Liver (tissue), 9 donors: Measurements from ENCODE around the gene DDIT4. TPM values are rescaled to one million over a fixed set of nuclear protein-coding genes. Genes with fewer than 3 reads are reported as not detected.

Experiments
- DNase-seq: peaks from one replicate; pipeline ENCODE4 v3.0.0-alpha.2; 2017; ENCODE audit warnings: low spot score
- H3K27ac ChIP-seq, 2 donors: one replicate each; pipeline ENCODE4 v1.7.0; 2013; ENCODE audit warnings: inconsistent platforms in 2 of 2, low read length in 2 of 2, control low read depth in 1 of 2, low read depth in 1 of 2, mild to moderate bottlenecking in 1 of 2
- H3K27me3 ChIP-seq, 4 donors: one replicate each; pipeline versions ENCODE4 v1.6.1 to v1.7.0; 2013; ENCODE audit warnings: low read length in 3 of 4, inconsistent platforms in 1 of 4, mild to moderate bottlenecking in 1 of 4, moderate library complexity in 1 of 4; ENCODE audit not compliant: control insufficient read depth in 4 of 4, insufficient read depth in 4 of 4
- H3K36me3 ChIP-seq, 4 donors: one replicate each; pipeline versions ENCODE4 v1.6.1 to v1.7.0; 2013; ENCODE audit warnings: low read length in 3 of 4, mild to moderate bottlenecking in 3 of 4, low read depth in 1 of 4, moderate library complexity in 1 of 4; ENCODE audit not compliant: control insufficient read depth in 4 of 4, insufficient read depth in 3 of 4
- H3K4me1 ChIP-seq, 4 donors: one replicate each; pipeline versions ENCODE4 v1.6.1 to v1.7.0; 2013; ENCODE audit warnings: low read length in 3 of 4, mild to moderate bottlenecking in 3 of 4, moderate library complexity in 1 of 4; ENCODE audit not compliant: control insufficient read depth in 4 of 4, insufficient read depth in 4 of 4
- H3K4me3 ChIP-seq, 3 donors: one replicate each; pipeline versions ENCODE4 v1.6.1 to v1.7.0; 2013; ENCODE audit warnings: low read length in 3 of 3, control low read depth in 1 of 3, low read depth in 1 of 3, mild to moderate bottlenecking in 1 of 3
- H3K9ac ChIP-seq, 2 donors: one replicate each; pipeline ENCODE4 v1.7.0; 2013; ENCODE audit warnings: low read length in 2 of 2, mild to moderate bottlenecking in 2 of 2, moderate library complexity in 2 of 2, control low read depth in 1 of 2, low read depth in 1 of 2
- H3K9me3 ChIP-seq, 4 donors: one replicate each; pipeline versions ENCODE4 v1.6.1 to v1.7.0; 2013; ENCODE audit warnings: low read length in 3 of 4; ENCODE audit not compliant: control insufficient read depth in 4 of 4
- CTCF ChIP-seq: fragments of 150-350 bp; IDR thresholded peaks from 2 replicates; pipeline ENCODE4 v1.5.1; 2017; ENCODE audit warnings: improper control_type of control experiment, low read depth, low read length; ENCODE audit not compliant: missing input control
- EGR1 ChIP-seq, 2 donors: IDR thresholded peaks; 2 replicates each; pipeline ENCODE4 v1.6.1; 2016 to 2018; ENCODE audit warnings: antibody characterized with exemption in 2 of 2, low read depth in 2 of 2
- GABPA ChIP-seq, 2 donors: IDR thresholded peaks in 1 of 2; conservative IDR thresholded peaks in 1 of 2; 2 replicates each; pipeline ENCODE4 v1.6.1; 2016; ENCODE audit warnings: antibody characterized with exemption in 2 of 2, mild to moderate bottlenecking in 1 of 2, moderate library complexity in 1 of 2
- HNF4G ChIP-seq: IDR thresholded peaks from 2 replicates; pipeline ENCODE4 v1.6.1; 2016; ENCODE audit warnings: antibody characterized with exemption
- JUND ChIP-seq, 2 donors: IDR thresholded peaks; 2 replicates each; pipeline ENCODE4 v1.6.1; 2016; ENCODE audit warnings: antibody characterized with exemption in 2 of 2
- MAX ChIP-seq: IDR thresholded peaks from 2 replicates; pipeline ENCODE4 v1.6.1; 2016; ENCODE audit warnings: antibody characterized with exemption
- NR2F2 ChIP-seq: IDR thresholded peaks from 2 replicates; pipeline ENCODE4 v1.6.1; 2016; ENCODE audit warnings: antibody characterized with exemption
- RAD21 ChIP-seq, 2 donors: IDR thresholded peaks; 2 replicates each; pipeline ENCODE4 v1.6.1; 2016; ENCODE audit warnings: antibody characterized with exemption in 2 of 2, mild to moderate bottlenecking in 2 of 2
- REST ChIP-seq: IDR thresholded peaks from 2 replicates; pipeline ENCODE4 v1.6.1; 2016; ENCODE audit warnings: antibody characterized with exemption, mild to moderate bottlenecking
- RXRA ChIP-seq, 2 donors: IDR thresholded peaks; 2 replicates each; pipeline ENCODE4 v1.6.1; 2017 to 2018; ENCODE audit warnings: antibody characterized with exemption in 2 of 2, mild to moderate bottlenecking in 1 of 2
- SP1 ChIP-seq: IDR thresholded peaks from 2 replicates; pipeline ENCODE4 v1.6.1; 2018; ENCODE audit warnings: antibody characterized with exemption, mild to moderate bottlenecking
- TAF1 ChIP-seq: conservative IDR thresholded peaks from 2 replicates; pipeline ENCODE4 v1.6.1; 2016; ENCODE audit warnings: antibody characterized with exemption, mild to moderate bottlenecking
- WGBS: extraction: QIAGEN DNeasy Blood & Tissue Kit; methylation state at CpG from one replicate; pipeline ENCODE4 v1.1.7; 2013; 5-methylcytosine and 5-hydroxymethylcytosine counted together
- polyA plus RNA-seq, 2 donors: library from polyadenylated mRNA; stranded (reverse) in 1 of 2; unstranded in 1 of 2; fragments of 200-250 nt in 1 of 2; fragments of >200 nt in 1 of 2; fragmentation: Nextera tagmentation in 1 of 2; extraction: Ambion mirVana in 1 of 2; gene quantifications; one replicate each; pipeline versions ENCODE4 v1.2.1 to v1.2.3, GENCODE V29; 2013 to 2015
- total RNA-seq, 2 donors: library from RNA; depleted of rRNA; stranded (reverse); fragments of >200 nt; gene quantifications; one replicate each; pipeline ENCODE4 v1.2.3, GENCODE V29; 2014
- TF ChIP-seq, protein P1 (sequence below): IDR thresholded peaks from 2 replicates; pipeline ENCODE4 v1.6.1; 2016; ENCODE audit warnings: antibody characterized with exemption
- donor health status: healthy.
- donor health status: healthy.
- donor health status: healthy.
- donor health status: healthy.
- donor health status: healthy.

DDIT4 gene
- total and polyA plus RNA-seq, 4 donors, result 18.4 to 69.0 (median 43.7) TPM

GRCh38 chr10:72226418-72227027 is 47.2 kb upstream of the DDIT4 start:
- Histone ChIP-seq H3K36me3 (peaks cover 3 to 13% (median 4%) of the 10 kb centered on the region in 4 donors), H3K27ac (no peak overlapping the region), H3K4me1 (peaks cover 2 to 26% (median 18%) of the 10 kb centered on the region in 4 donors), H3K9me3 (no peaks in the 10 kb centered on the region), H3K9ac (no peak overlapping the region), H3K4me3 (no peak overlapping the region), H3K27me3 (no peaks in the 10 kb centered on the region)
- no peak for DNase-seq
- no peak for TF ChIP-seq GABPA (IDR thresholded peaks at IDR 0.05 in 1 of 2, conservative IDR thresholded peaks at IDR 0.05 in 1 of 2)
- TF ChIP-seq MAX, result no peak
- TF ChIP-seq RAD21 (IDR thresholded peaks at IDR 0.05), result no peak
- TF ChIP-seq SP1, result no peak
- 89% methylated on average over 6 of the region's 6 CpGs for WGBS

DNA sequence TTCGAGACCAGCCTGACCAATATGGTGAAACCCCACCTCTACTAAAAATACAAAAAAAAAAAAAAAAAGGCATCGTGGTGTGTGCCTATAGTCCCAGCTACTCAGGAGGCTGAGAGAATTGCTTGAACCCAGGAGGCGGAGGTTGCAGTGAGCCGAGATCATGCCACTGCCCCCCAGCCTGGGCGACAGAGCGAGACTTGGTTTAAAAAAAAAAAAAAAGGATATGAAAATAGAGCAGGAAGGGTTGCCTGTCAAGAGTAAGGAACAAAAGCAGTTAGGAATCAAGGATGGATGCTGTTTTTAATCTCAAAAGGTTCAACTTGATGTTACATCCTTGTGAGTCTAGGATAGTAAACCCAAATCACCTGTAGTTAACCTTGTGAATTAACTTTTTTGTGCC is 45.9 kb upstream of the DDIT4 start:
- TF ChIP-seq RAD21 (IDR thresholded peaks at IDR 0.05), result no peak
- TF ChIP-seq RXRA (IDR thresholded peaks at IDR 0.05), result no peak
- no peak for TF ChIP-seq MAX
- TF ChIP-seq, protein P1, sequence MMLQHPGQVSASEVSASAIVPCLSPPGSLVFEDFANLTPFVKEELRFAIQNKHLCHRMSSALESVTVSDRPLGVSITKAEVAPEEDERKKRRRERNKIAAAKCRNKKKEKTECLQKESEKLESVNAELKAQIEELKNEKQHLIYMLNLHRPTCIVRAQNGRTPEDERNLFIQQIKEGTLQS, result no peak
- no peak for TF ChIP-seq TAF1
- no peak for TF ChIP-seq SP1
- no peak for TF ChIP-seq HNF4G
- no peak for TF ChIP-seq CTCF
- no peak for TF ChIP-seq GABPA (IDR thresholded peaks at IDR 0.05 in 1 of 2, conservative IDR thresholded peaks at IDR 0.05 in 1 of 2)
- no peak for TF ChIP-seq REST
- TF ChIP-seq JUND (IDR thresholded peaks at IDR 0.05), result no peak
- no peak for TF ChIP-seq NR2F2
- no peak for TF ChIP-seq EGR1 (IDR thresholded peaks at IDR 0.05; ENCODE audit: low read depth in 2 of 2)
- DNase-seq, result no peak
- 90% methylated on average over 6 of the region's 6 CpGs for WGBS
- Histone ChIP-seq H3K4me1 (peaks cover 2 to 23% (median 18%) of the 10 kb centered on the region in 4 donors), H3K27ac (no peak overlapping the region), H3K9me3 (no peaks in the 10 kb centered on the region), H3K27me3 (no peaks in the 10 kb centered on the region), H3K4me3 (no peak overlapping the region), H3K36me3 (peaks cover 5 to 13% (median 5%) of the 10 kb centered on the region in 4 donors), H3K9ac (no peak overlapping the region)
